SK-N-SH (cell line): ENCODE data around the gene MEGF6. TPM values are rescaled to one million over a fixed set of nuclear protein-coding genes. Genes with fewer than 3 reads are reported as not detected.

ENCODE experiments used
- CTCF ChIA-PET: fragments of 300-600, 350-600 bp; formaldehyde crosslinking; extraction: SDS; loops from one replicate; lab custom pipeline; 2021; lab: Yijun Ruan, JAX
- POLR2A ChIA-PET: fragments of 350-600 bp; sonication (Branson Sonifier 250); formaldehyde crosslinking; extraction: SDS; loops from one replicate; lab custom pipeline; 2020; ENCODE audit warnings: antibody characterized with exemption, inconsistent platforms; lab: Yijun Ruan, JAX
- DNase-seq: peaks from one replicate; pipeline ENCODE4 v3.0.0; 2012
- H2AFZ ChIP-seq: fragments of 200-600 bp; sonication (generic); 2 replicates; pipeline ENCODE4 v1.8.1; 2016; ENCODE audit warnings: antibody characterized with exemption, mild to moderate bottlenecking, low read depth
- H3F3A ChIP-seq: fragments of 200-600 bp; sonication (generic); replicated peaks from 2 replicates; pipeline ENCODE3; 2016; ENCODE audit warnings: antibody characterized with exemption, mild to moderate bottlenecking; ENCODE audit not compliant: insufficient read depth
- H3K27ac ChIP-seq, 2 experiments: fragments of 200-500 bp in 1 of 2; fragments of 200-600 bp in 1 of 2; sonication (Bioruptor generic) in 1 of 2; sonication (generic), shearing (Covaris generic) in 1 of 2; 2 replicates each; pipeline versions ENCODE4 v1.5.1 to v1.6.1; 2014 to 2016; ENCODE audit warnings: low read depth in 2 of 2, inconsistent platforms in 1 of 2, low read length in 1 of 2, mild to moderate bottlenecking in 1 of 2, mixed read lengths in 1 of 2
- H3K27me3 ChIP-seq: fragments of 200-600 bp; sonication (generic), shearing (Covaris generic); 2 replicates; pipeline ENCODE4 v1.6.1; 2016; ENCODE audit warnings: mixed run types; ENCODE audit not compliant: insufficient read depth
- H3K36me3 ChIP-seq, 2 experiments: fragments of 200-500 bp in 1 of 2; fragments of 200-600 bp in 1 of 2; sonication (Bioruptor generic) in 1 of 2; sonication (generic) in 1 of 2; replicated peaks in 1 of 2; 2 replicates each; pipeline versions ENCODE3 to v1.5.1; 2014 to 2016; ENCODE audit warnings: low read length in 1 of 2, mild to moderate bottlenecking in 1 of 2; ENCODE audit not compliant: insufficient read depth in 2 of 2, control insufficient read depth in 1 of 2
- H3K4me1 ChIP-seq, 2 experiments: fragments of 200-500 bp in 1 of 2; fragments of 200-600 bp in 1 of 2; sonication (Bioruptor generic) in 1 of 2; sonication (generic), shearing (Covaris generic) in 1 of 2; 2 replicates each; pipeline versions ENCODE4 v1.5.1 to v1.6.1; 2014 to 2016; ENCODE audit warnings: low read depth in 1 of 2, low read length in 1 of 2, mixed run types in 1 of 2; ENCODE audit not compliant: insufficient read depth in 2 of 2, control insufficient read depth in 1 of 2
- H3K4me2 ChIP-seq: fragments of 200-600 bp; sonication (generic), shearing (Covaris generic); 2 replicates; pipeline ENCODE4 v1.6.1; 2017; ENCODE audit warnings: mixed run types
- H3K4me3 ChIP-seq, 2 experiments: fragments of 200-500 bp in 1 of 2; fragments of 200-600 bp in 1 of 2; sonication (Bioruptor generic) in 1 of 2; sonication (generic), shearing (Covaris generic) in 1 of 2; 2 replicates each; pipeline versions ENCODE4 v1.5.1 to v1.8.1; 2014 to 2016; ENCODE audit warnings: low read depth in 2 of 2, inconsistent platforms in 1 of 2, low read length in 1 of 2, mild to moderate bottlenecking in 1 of 2, mixed read lengths in 1 of 2, moderate library complexity in 1 of 2
- H3K79me2 ChIP-seq: fragments of 200-600 bp; sonication (generic); 2 replicates; pipeline ENCODE4 v1.8.1; 2017; ENCODE audit warnings: mild to moderate bottlenecking; ENCODE audit not compliant: insufficient read depth
- H3K9ac ChIP-seq: fragments of 200-600 bp; sonication (generic); 2 replicates; pipeline ENCODE4 v1.6.1; 2017; ENCODE audit warnings: mixed run types
- H3K9me2 ChIP-seq: fragments of 200-600 bp; sonication (generic); 2 replicates; pipeline ENCODE4 v1.6.1; 2017; ENCODE audit warnings: mixed run types
- H3K9me3 ChIP-seq: fragments of 200-600 bp; sonication (generic); 2 replicates; pipeline ENCODE4 v1.6.1; 2017; ENCODE audit warnings: mixed run types, mild to moderate bottlenecking, moderate library complexity
- H4K20me1 ChIP-seq: fragments of 200-600 bp; sonication (generic); 2 replicates; pipeline ENCODE4 v1.6.1; 2017; ENCODE audit warnings: mild to moderate bottlenecking, mixed run types; ENCODE audit not compliant: insufficient read depth
- ELF1 ChIP-seq: IDR thresholded peaks from 2 replicates; pipeline ENCODE4 v1.4.0; 2012
- EZH2phosphoT487 ChIP-seq: fragments of 200-600 bp; sonication (generic); IDR thresholded peaks from 2 replicates; pipeline ENCODE4 v1.6.1; 2017; ENCODE audit warnings: low read depth, mixed run types, mild to moderate bottlenecking, antibody characterized with exemption, moderate library complexity, borderline replicate concordance
- FOXJ3 ChIP-seq: sonication (generic); formaldehyde crosslinking; IDR thresholded peaks from 2 replicates; pipeline ENCODE4 v1.5.1; 2020; ENCODE audit warnings: mild to moderate bottlenecking, missing genetic modification reagents
- GABPA ChIP-seq: IDR thresholded peaks from 2 replicates; pipeline ENCODE4 v1.4.0; 2012; ENCODE audit warnings: low read depth, mild to moderate bottlenecking
- GATA2 ChIP-seq: sonication (generic); formaldehyde crosslinking; IDR thresholded peaks from 2 replicates; pipeline ENCODE4 v1.5.0; 2020; ENCODE audit warnings: mild to moderate bottlenecking, missing genetic modification reagents
- JUND ChIP-seq: IDR thresholded peaks from 2 replicates; pipeline ENCODE4 v1.4.0; 2012
- MXI1 ChIP-seq: IDR thresholded peaks from 2 replicates; pipeline ENCODE4 v1.6.1; 2012; ENCODE audit warnings: mild to moderate bottlenecking, low read depth, low read length, improper control_type of control experiment
- NFIC ChIP-seq: IDR thresholded peaks from 2 replicates; pipeline ENCODE4 v1.4.0; 2012; ENCODE audit warnings: borderline replicate concordance
- NRF1 ChIP-seq: IDR thresholded peaks from 2 replicates; pipeline ENCODE4 v1.6.1; 2012; ENCODE audit warnings: low read depth, mild to moderate bottlenecking, low read length
- RFX5 ChIP-seq: IDR thresholded peaks from 2 replicates; pipeline ENCODE4 v1.6.1; 2012; ENCODE audit warnings: mild to moderate bottlenecking, improper control_type of control experiment, low read length
- RXRA ChIP-seq: IDR thresholded peaks from 2 replicates; pipeline ENCODE4 v1.4.0; 2012; ENCODE audit warnings: low read depth, mild to moderate bottlenecking, borderline replicate concordance
- TCF12 ChIP-seq: IDR thresholded peaks from 2 replicates; pipeline ENCODE4 v1.4.0; 2012
- YY1 ChIP-seq: IDR thresholded peaks from 2 replicates; pipeline ENCODE4 v1.4.0; 2012; ENCODE audit warnings: low read depth, mild to moderate bottlenecking
- WGBS: methylation state at CpG from one replicate; pipeline ENCODE4 v1.1.6; 2017; ENCODE audit warnings: low lambda C conversion rate; 5-methylcytosine and 5-hydroxymethylcytosine counted together
- polyA plus RNA-seq, 3 experiments: library from polyadenylated mRNA; depleted of rRNA; stranded (reverse); fragments of >200 nt; gene quantifications; 2 replicates each; pipeline ENCODE4 v1.2.3, GENCODE V29; 2012
- TF ChIP-seq, protein P1 (sequence below): IDR thresholded peaks from 2 replicates; pipeline ENCODE4 v1.4.0; 2012; ENCODE audit warnings: low read depth, borderline replicate concordance
- TF ChIP-seq, protein P2 (sequence below): fragments of 200-600 bp; sonication (generic); IDR thresholded peaks from 2 replicates; pipeline ENCODE4 v1.6.1; 2017; ENCODE audit warnings: antibody characterized with exemption, mild to moderate bottlenecking, moderate library complexity
- TF ChIP-seq, protein P3 (sequence below): fragments of 150-350 bp; IDR thresholded peaks from 2 replicates; pipeline ENCODE4 v1.6.1; 2017; ENCODE audit warnings: antibody characterized with exemption, low read length, low read depth, borderline replicate concordance
- TF ChIP-seq, protein P4 (sequence below): IDR thresholded peaks from 2 replicates; pipeline ENCODE4 v1.6.1; 2012; ENCODE audit warnings: mild to moderate bottlenecking, low read depth, low read length, moderate library complexity
- TF ChIP-seq, protein P5 (sequence below): IDR thresholded peaks from 2 replicates; pipeline ENCODE4 v1.4.0; 2012; ENCODE audit warnings: low read depth

Gene MEGF6
- polyA plus RNA-seq, 1 of the 3 experiments (the other 2 are of a cell fraction) = 7.6 TPM

DNA sequence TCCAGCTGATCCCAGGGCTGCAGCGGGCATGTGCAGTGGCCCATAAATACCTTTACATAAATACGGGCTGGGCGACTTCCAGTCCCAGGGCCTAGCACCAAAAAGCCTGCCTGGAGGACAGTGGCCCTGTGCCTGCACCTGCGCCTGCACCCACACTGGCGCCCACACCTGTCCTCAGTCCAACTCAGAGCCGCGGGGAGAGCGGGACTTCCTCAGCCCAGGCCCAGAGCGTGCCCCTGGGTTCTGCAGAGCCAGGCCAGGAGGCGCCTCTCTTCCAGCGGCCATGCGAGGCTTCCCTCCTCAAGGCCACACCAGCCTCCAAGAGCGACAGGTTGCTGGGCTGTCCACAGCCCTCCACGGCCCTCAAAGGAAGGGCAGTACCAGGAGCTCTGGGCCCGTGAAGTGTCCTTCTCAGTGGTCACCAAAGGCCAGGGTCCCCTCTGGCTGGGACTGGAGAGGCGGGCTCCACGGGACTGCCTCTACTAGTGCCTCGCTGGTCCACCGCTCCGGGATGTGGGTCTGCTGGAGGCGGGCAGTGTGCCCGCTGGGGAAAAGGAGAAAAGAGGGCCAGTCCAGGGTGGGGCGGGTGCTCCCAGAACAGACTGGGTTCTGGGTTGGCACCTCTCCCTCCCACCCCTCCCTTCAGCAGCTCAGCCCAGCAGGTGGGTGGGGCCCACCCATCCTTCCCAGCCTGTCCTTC is 121.1 kb downstream of the MEGF6 start:
- Histone ChIP-seq H3K4me1 (peaks cover 0 to 4% of the 10 kb centered on the region in 2 experiments; a peak in 1 of 4 replicates), H3K9me3 (no peaks in the 10 kb centered on the region), H3K9ac (no peak overlapping the region), H3K27me3 (no peaks in the 10 kb centered on the region)
- CTCF ChIA-PET = interaction anchor here (0.7 to 1.9 kb wide), 48 partner anchors 9 to 286 kb away, joined by 3 to 38 read pairs (median 7); partner anchors contain the start of genes MEGF6 and TPRG1L
- no peak for DNase-seq
- TF ChIP-seq NFIC (no peak), NRF1 (no peak), EZH2phosphoT487 (no peak), GABPA (no peak), FOXJ3 (CRISPR knock-in tag) (no peak), RFX5 (no peak), YY1 (no peak), ELF1 (no peak), RXRA (no peak), MXI1 (no peak), TCF12 (no peak), GATA2 (CRISPR knock-in tag) (no peak), JUND (no peak)
- TF ChIP-seq, protein P1, sequence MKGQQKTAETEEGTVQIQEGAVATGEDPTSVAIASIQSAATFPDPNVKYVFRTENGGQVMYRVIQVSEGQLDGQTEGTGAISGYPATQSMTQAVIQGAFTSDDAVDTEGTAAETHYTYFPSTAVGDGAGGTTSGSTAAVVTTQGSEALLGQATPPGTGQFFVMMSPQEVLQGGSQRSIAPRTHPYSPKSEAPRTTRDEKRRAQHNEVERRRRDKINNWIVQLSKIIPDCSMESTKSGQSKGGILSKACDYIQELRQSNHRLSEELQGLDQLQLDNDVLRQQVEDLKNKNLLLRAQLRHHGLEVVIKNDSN = no peak
- TF ChIP-seq, protein P2, sequence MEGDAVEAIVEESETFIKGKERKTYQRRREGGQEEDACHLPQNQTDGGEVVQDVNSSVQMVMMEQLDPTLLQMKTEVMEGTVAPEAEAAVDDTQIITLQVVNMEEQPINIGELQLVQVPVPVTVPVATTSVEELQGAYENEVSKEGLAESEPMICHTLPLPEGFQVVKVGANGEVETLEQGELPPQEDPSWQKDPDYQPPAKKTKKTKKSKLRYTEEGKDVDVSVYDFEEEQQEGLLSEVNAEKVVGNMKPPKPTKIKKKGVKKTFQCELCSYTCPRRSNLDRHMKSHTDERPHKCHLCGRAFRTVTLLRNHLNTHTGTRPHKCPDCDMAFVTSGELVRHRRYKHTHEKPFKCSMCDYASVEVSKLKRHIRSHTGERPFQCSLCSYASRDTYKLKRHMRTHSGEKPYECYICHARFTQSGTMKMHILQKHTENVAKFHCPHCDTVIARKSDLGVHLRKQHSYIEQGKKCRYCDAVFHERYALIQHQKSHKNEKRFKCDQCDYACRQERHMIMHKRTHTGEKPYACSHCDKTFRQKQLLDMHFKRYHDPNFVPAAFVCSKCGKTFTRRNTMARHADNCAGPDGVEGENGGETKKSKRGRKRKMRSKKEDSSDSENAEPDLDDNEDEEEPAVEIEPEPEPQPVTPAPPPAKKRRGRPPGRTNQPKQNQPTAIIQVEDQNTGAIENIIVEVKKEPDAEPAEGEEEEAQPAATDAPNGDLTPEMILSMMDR = no peak
- TF ChIP-seq, protein P3, sequence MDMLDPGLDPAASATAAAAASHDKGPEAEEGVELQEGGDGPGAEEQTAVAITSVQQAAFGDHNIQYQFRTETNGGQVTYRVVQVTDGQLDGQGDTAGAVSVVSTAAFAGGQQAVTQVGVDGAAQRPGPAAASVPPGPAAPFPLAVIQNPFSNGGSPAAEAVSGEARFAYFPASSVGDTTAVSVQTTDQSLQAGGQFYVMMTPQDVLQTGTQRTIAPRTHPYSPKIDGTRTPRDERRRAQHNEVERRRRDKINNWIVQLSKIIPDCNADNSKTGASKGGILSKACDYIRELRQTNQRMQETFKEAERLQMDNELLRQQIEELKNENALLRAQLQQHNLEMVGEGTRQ = no peak
- TF ChIP-seq, protein P4, sequence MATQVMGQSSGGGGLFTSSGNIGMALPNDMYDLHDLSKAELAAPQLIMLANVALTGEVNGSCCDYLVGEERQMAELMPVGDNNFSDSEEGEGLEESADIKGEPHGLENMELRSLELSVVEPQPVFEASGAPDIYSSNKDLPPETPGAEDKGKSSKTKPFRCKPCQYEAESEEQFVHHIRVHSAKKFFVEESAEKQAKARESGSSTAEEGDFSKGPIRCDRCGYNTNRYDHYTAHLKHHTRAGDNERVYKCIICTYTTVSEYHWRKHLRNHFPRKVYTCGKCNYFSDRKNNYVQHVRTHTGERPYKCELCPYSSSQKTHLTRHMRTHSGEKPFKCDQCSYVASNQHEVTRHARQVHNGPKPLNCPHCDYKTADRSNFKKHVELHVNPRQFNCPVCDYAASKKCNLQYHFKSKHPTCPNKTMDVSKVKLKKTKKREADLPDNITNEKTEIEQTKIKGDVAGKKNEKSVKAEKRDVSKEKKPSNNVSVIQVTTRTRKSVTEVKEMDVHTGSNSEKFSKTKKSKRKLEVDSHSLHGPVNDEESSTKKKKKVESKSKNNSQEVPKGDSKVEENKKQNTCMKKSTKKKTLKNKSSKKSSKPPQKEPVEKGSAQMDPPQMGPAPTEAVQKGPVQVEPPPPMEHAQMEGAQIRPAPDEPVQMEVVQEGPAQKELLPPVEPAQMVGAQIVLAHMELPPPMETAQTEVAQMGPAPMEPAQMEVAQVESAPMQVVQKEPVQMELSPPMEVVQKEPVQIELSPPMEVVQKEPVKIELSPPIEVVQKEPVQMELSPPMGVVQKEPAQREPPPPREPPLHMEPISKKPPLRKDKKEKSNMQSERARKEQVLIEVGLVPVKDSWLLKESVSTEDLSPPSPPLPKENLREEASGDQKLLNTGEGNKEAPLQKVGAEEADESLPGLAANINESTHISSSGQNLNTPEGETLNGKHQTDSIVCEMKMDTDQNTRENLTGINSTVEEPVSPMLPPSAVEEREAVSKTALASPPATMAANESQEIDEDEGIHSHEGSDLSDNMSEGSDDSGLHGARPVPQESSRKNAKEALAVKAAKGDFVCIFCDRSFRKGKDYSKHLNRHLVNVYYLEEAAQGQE = no peak
- TF ChIP-seq, protein P5, sequence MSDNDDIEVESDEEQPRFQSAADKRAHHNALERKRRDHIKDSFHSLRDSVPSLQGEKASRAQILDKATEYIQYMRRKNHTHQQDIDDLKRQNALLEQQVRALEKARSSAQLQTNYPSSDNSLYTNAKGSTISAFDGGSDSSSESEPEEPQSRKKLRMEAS = no peak
- TF ChIP-seq, all 33 proteins: peak for 0
- Histone ChIP-seq H3K36me3 (no peaks in the 10 kb centered on the region), H3K27ac (no peak overlapping the region), H3K4me3 (no peak overlapping the region), H2AFZ (no peak overlapping the region), H4K20me1 (no peaks in the 10 kb centered on the region), H3K4me2 (no peak overlapping the region), H3F3A (no peaks in the 10 kb centered on the region), H3K79me2 (no peaks in the 10 kb centered on the region), H3K9me2 (no peaks in the 10 kb centered on the region)
- POLR2A ChIA-PET = no interaction called here
- 93% methylated on average over 5 of the region's 23 CpGs for WGBS
